Neural progenitor cell (in vitro differentiated cells): Measurements from ENCODE around the gene SLC12A7.

Experiments
- CTCF ChIP-seq: fragments of 200-600 bp; sonication (generic); IDR thresholded peaks from 2 replicates; pipeline ENCODE4 v1.5.1; 2017; ENCODE audit warnings: antibody characterized with exemption, mild to moderate bottlenecking
- EZH2 ChIP-seq: fragments of 200-600 bp; sonication (generic); IDR thresholded peaks from 2 replicates; pipeline ENCODE4 v1.6.1; 2017; ENCODE audit warnings: antibody characterized with exemption, mild to moderate bottlenecking, moderate library complexity
- EZH2phosphoT487 ChIP-seq: fragments of 200-600 bp; sonication (generic); IDR thresholded peaks from 2 replicates; pipeline ENCODE4 v1.6.1; 2017; ENCODE audit warnings: antibody characterized with exemption

- TF ChIP-seq CTCF (no peak), EZH2 (no peak), EZH2phosphoT487 (no peak)
Measured at GRCh38 chr5:1011741-1012312, 100.0 kb downstream of the SLC12A7 start.
